HEK293 (cell line): ENCODE results near the gene MCRIP2.
A peak's percentile ranks its signal among the peaks of the same experiment; 100 is the strongest.

Experiments
- HOXC10 ChIP-seq: sonication (generic); formaldehyde crosslinking; IDR thresholded peaks from 2 replicates; pipeline ENCODE4 v1.8.1; 2023; ENCODE audit warnings: mild to moderate bottlenecking, missing genetic modification reagents
- KLF7 ChIP-seq: fragments of 450-650 bp; formaldehyde crosslinking; IDR thresholded peaks from 2 replicates; pipeline ENCODE4 v1.5.1; 2016; ENCODE audit warnings: missing biosample characterization, missing genetic modification characterization, borderline replicate concordance
- PRDM2 ChIP-seq: fragments of 450-650 bp; formaldehyde crosslinking; IDR thresholded peaks from 2 replicates; pipeline ENCODE4 v1.5.1; 2016; ENCODE audit warnings: missing biosample characterization, missing genetic modification characterization, borderline replicate concordance
- WT1 ChIP-seq: fragments of 450-650 bp; formaldehyde crosslinking; IDR thresholded peaks from 2 replicates; pipeline ENCODE4 v1.5.1; 2016; ENCODE audit warnings: missing biosample characterization, missing genetic modification characterization
- ZBTB44 ChIP-seq: fragments of 450-650 bp; IDR thresholded peaks from 2 replicates; pipeline ENCODE4 v1.5.1; 2018; ENCODE audit warnings: missing biosample characterization, mild to moderate bottlenecking, missing genetic modification characterization
- ZBTB6 ChIP-seq: fragments of 450-650 bp; formaldehyde crosslinking; IDR thresholded peaks from 2 replicates; pipeline ENCODE4 v1.5.1; 2017; ENCODE audit warnings: missing biosample characterization, missing genetic modification characterization
- ZEB2 ChIP-seq: fragments of 450-650 bp; formaldehyde crosslinking; IDR thresholded peaks from 2 replicates; pipeline ENCODE4 v1.5.1; 2016; ENCODE audit warnings: missing biosample characterization, missing genetic modification characterization
- ZFHX2 ChIP-seq: fragments of 450-650 bp; formaldehyde crosslinking; conservative IDR thresholded peaks from 2 replicates; pipeline ENCODE4 v1.5.1; 2016; ENCODE audit warnings: missing biosample characterization, missing genetic modification characterization
- ZFP41 ChIP-seq: fragments of 450-650 bp; formaldehyde crosslinking; IDR thresholded peaks from 2 replicates; pipeline ENCODE4 v1.5.1; 2016; ENCODE audit warnings: missing biosample characterization, missing genetic modification characterization, borderline replicate concordance
- ZNF174 ChIP-seq: fragments of 450-650 bp; formaldehyde crosslinking; IDR thresholded peaks from 2 replicates; pipeline ENCODE4 v1.5.0; 2017; ENCODE audit warnings: missing biosample characterization, mild to moderate bottlenecking, missing genetic modification characterization
- ZNF19 ChIP-seq: fragments of 450-650 bp; formaldehyde crosslinking; IDR thresholded peaks from 2 replicates; pipeline ENCODE4; 2016; ENCODE audit warnings: missing biosample characterization, missing genetic modification characterization, low read depth
- ZNF211 ChIP-seq: fragments of 450-650 bp; formaldehyde crosslinking; IDR thresholded peaks from 2 replicates; pipeline ENCODE4 v1.5.1; 2016; ENCODE audit warnings: low read depth, missing biosample characterization, missing genetic modification characterization
- ZNF214 ChIP-seq: fragments of 450-650 bp; formaldehyde crosslinking; IDR thresholded peaks from 2 replicates; pipeline ENCODE4 v1.5.1; 2017; ENCODE audit warnings: missing biosample characterization, mild to moderate bottlenecking, missing genetic modification characterization, borderline replicate concordance
- ZNF266 ChIP-seq: fragments of 450-650 bp; formaldehyde crosslinking; IDR thresholded peaks from 2 replicates; pipeline ENCODE4 v1.5.1; 2016; ENCODE audit warnings: missing biosample characterization, missing genetic modification characterization, low read depth
- ZNF350 ChIP-seq: fragments of 450-650 bp; formaldehyde crosslinking; IDR thresholded peaks from 2 replicates; pipeline ENCODE4 v1.5.0; 2017; ENCODE audit warnings: missing biosample characterization, mild to moderate bottlenecking, missing genetic modification characterization
- ZNF362 ChIP-seq: fragments of 450-650 bp; formaldehyde crosslinking; IDR thresholded peaks from 2 replicates; pipeline ENCODE4 v1.5.1; 2016; ENCODE audit warnings: missing biosample characterization, missing genetic modification characterization
- ZNF394 ChIP-seq: fragments of 450-650 bp; formaldehyde crosslinking; IDR thresholded peaks from 2 replicates; pipeline ENCODE4 v1.5.1; 2016; ENCODE audit warnings: missing biosample characterization, missing genetic modification characterization, mild to moderate bottlenecking, moderate library complexity, borderline replicate concordance
- ZNF433 ChIP-seq: fragments of 450-650 bp; formaldehyde crosslinking; IDR thresholded peaks from 2 replicates; pipeline ENCODE4 v1.5.1; 2016; ENCODE audit warnings: missing biosample characterization, missing genetic modification characterization, low read depth
- ZNF521 ChIP-seq: fragments of 450-650 bp; formaldehyde crosslinking; IDR thresholded peaks from 2 replicates; pipeline ENCODE4 v1.5.1; 2017; ENCODE audit warnings: missing biosample characterization, mild to moderate bottlenecking, missing genetic modification characterization
- ZNF639 ChIP-seq: fragments of 450-650 bp; formaldehyde crosslinking; IDR thresholded peaks from 2 replicates; pipeline ENCODE4 v1.5.1; 2016; ENCODE audit warnings: missing biosample characterization, missing genetic modification characterization
- ZNF654 ChIP-seq: fragments of 450-650 bp; formaldehyde crosslinking; IDR thresholded peaks from 2 replicates; pipeline ENCODE4 v1.5.1; 2016; ENCODE audit warnings: low read depth, missing biosample characterization, missing genetic modification characterization
- ZNF658 ChIP-seq: fragments of 450-650 bp; formaldehyde crosslinking; IDR thresholded peaks from 2 replicates; pipeline ENCODE4; 2016; ENCODE audit warnings: missing biosample characterization, missing genetic modification characterization
- ZNF660 ChIP-seq: fragments of 450-650 bp; IDR thresholded peaks from 2 replicates; pipeline ENCODE4 v1.5.1; 2018; ENCODE audit warnings: missing biosample characterization, mild to moderate bottlenecking, missing genetic modification characterization
- ZNF664 ChIP-seq: fragments of 450-650 bp; formaldehyde crosslinking; IDR thresholded peaks from 2 replicates; pipeline ENCODE4 v1.5.1; 2016; ENCODE audit warnings: missing biosample characterization, missing genetic modification characterization
- ZNF670 ChIP-seq: fragments of 450-650 bp; formaldehyde crosslinking; IDR thresholded peaks from 2 replicates; pipeline ENCODE4 v1.5.1; 2016; ENCODE audit warnings: missing biosample characterization, missing genetic modification characterization, low read depth
- ZNF76 ChIP-seq: fragments of 450-650 bp; formaldehyde crosslinking; IDR thresholded peaks from 2 replicates; pipeline ENCODE4; 2016; ENCODE audit warnings: low read depth, missing biosample characterization, missing genetic modification characterization, borderline replicate concordance
- ZNF768 ChIP-seq: fragments of 450-650 bp; formaldehyde crosslinking; IDR thresholded peaks from 2 replicates; pipeline ENCODE4 v1.5.1; 2018; ENCODE audit warnings: missing biosample characterization, mild to moderate bottlenecking, missing genetic modification characterization
- ZNF785 ChIP-seq: fragments of 450-650 bp; formaldehyde crosslinking; IDR thresholded peaks from 2 replicates; pipeline ENCODE4 v1.5.1; 2016; ENCODE audit warnings: missing biosample characterization, missing genetic modification characterization
- ZSCAN30 ChIP-seq: fragments of 450-650 bp; IDR thresholded peaks from 2 replicates; pipeline ENCODE4 v1.5.1; 2018; ENCODE audit warnings: missing biosample characterization, mild to moderate bottlenecking, missing genetic modification characterization, moderate library complexity

The MCRIP2 gene

GRCh38 chr16:679814-680624 is 38.4 kb downstream of the MCRIP2 start, which contains the start of gene STUB1 (continued):
- TF ChIP-seq ZNF76 (peak; percentile 55; the same call in 1 of the 2 replicates), PRDM2 (tag by site-specific recombination) (no peak), ZNF660 (peak; percentile 56; the same call in 1 of the 2 replicates), ZNF433 (tag by site-specific recombination) (no peak), ZNF639 (tag by site-specific recombination) (no peak), ZBTB6 (peak; percentile 67), ZSCAN30 (no peak), ZNF521 (tag by site-specific recombination) (no peak), ZNF654 (tag by site-specific recombination) (no peak), ZNF174 (no peak), ZEB2 (tag by site-specific recombination) (peak; percentile 8), KLF7 (tag by site-specific recombination) (0 out of 2 replicates have a peak, but pooled peaks have one; percentile 24), ZNF670 (no peak), ZNF664 (tag by site-specific recombination) (no peak), ZNF19 (tag by site-specific recombination) (no peak), ZNF785 (tag by site-specific recombination) (no peak), ZFP41 (tag by site-specific recombination) (no peak), ZNF266 (tag by site-specific recombination) (no peak), ZNF214 (tag by site-specific recombination) (no peak), ZFHX2 (tag by site-specific recombination) (peak; percentile 89), ZNF362 (tag by site-specific recombination) (no peak), ZNF658 (tag by site-specific recombination) (no peak), ZNF350 (tag by site-specific recombination) (no peak), ZNF211 (no peak), ZNF768 (tag by site-specific recombination) (no peak), ZNF394 (tag by site-specific recombination) (no peak), HOXC10 (no peak), ZBTB44 (tag by site-specific recombination) (no peak), WT1 (tag by site-specific recombination) (peak; percentile 19; the same call in 1 of the 2 replicates)
